HepG2 (cell line): ENCODE results near the gene TRIM25. TPM values are rescaled to one million over a fixed set of nuclear protein-coding genes. Genes with fewer than 3 reads are reported as not detected.

Experiments used
- ATAC-seq: fragments of 200-7000 bp; cut with Tn5 transposase; 3 replicates; pipeline ENCODE4 v1.9.1; 2020; ENCODE audit warnings: mild to moderate bottlenecking, moderate library complexity
- BruUV-seq: library from RNA; stranded (reverse); fragments of 400-500 nt; replicated peaks from 2 replicates; lab custom pipeline; 2021; lab: Mats Ljungman, UMichigan
- CTCF ChIA-PET: fragments of 300-600 bp; formaldehyde crosslinking; extraction: SDS; loops from one replicate; lab custom pipeline; 2021; ENCODE audit warnings: low total read pairs, inconsistent platforms, low intra/inter-chr PET ratio; lab: Yijun Ruan, JAX
- POLR2A ChIA-PET: fragments of 350-600 bp; sonication (Branson Sonifier 250); formaldehyde crosslinking; loops from one replicate; lab custom pipeline; 2020; ENCODE audit warnings: antibody characterized with exemption, inconsistent platforms; lab: Yijun Ruan, JAX
- DNase-seq: peaks from one replicate; pipeline ENCODE4 v3.0.0-alpha.2; 2015; ENCODE audit warnings: low spot score
- FAIRE-seq: peaks from 3 replicates; lab custom pipeline; 2011; peaks lifted over from hg19 to GRCh38; lab: Jason Lieb, UNC
- H2AFZ ChIP-seq: one replicate; pipeline ENCODE4 v1.6.1; 2011; ENCODE audit warnings: low read length, inconsistent platforms
- H3K27ac ChIP-seq: fragments of 300-600 bp; 3 replicates; pipeline ENCODE4 v1.8.0; 2011; ENCODE audit warnings: mixed run types, mild to moderate bottlenecking, mixed read lengths, low read length, inconsistent platforms; ENCODE audit not compliant: insufficient read depth; ENCODE audit errors: extremely low read length
- H3K27me3 ChIP-seq, 2 experiments: fragments of 200-600 bp in 1 of 2; 2 replicates in 1 of 2; 3 replicates in 1 of 2; pipeline versions ENCODE4 v1.6.0 to v1.8.0; 2011; ENCODE audit warnings: low read length in 2 of 2, mild to moderate bottlenecking in 2 of 2, moderate library complexity in 2 of 2, inconsistent platforms in 1 of 2; ENCODE audit not compliant: insufficient read depth in 2 of 2, control insufficient read depth in 1 of 2
- H3K36me3 ChIP-seq, 2 experiments: fragments of 200-600 bp in 1 of 2; replicated peaks in 1 of 2; 2 replicates in 1 of 2; 3 replicates in 1 of 2; pipeline versions ENCODE4 v1.5.1 to v1.8.0; 2011; ENCODE audit warnings: low read length in 2 of 2, inconsistent platforms in 1 of 2; ENCODE audit not compliant: insufficient read depth in 2 of 2, control insufficient read depth in 1 of 2
- H3K4me1 ChIP-seq: 2 replicates; pipeline ENCODE4 v1.5.1; 2012; ENCODE audit warnings: low read length, inconsistent platforms; ENCODE audit not compliant: insufficient read depth
- H3K4me2 ChIP-seq: 2 replicates; pipeline ENCODE4 v1.6.0; 2011; ENCODE audit warnings: low read depth, low read length, inconsistent platforms
- H3K4me3 ChIP-seq, 3 experiments: fragments of 200-600 bp in 1 of 3; sonication (generic), shearing (Covaris generic) in 1 of 3; replicated peaks in 1 of 3; 2 replicates each; pipeline ENCODE4 v1.5.1; 2011 to 2016; ENCODE audit warnings: low read length in 3 of 3, inconsistent platforms in 2 of 3, low read depth in 2 of 3, mild to moderate bottlenecking in 2 of 3, control low read depth in 1 of 3, mixed read lengths in 1 of 3; ENCODE audit not compliant: insufficient read depth in 1 of 3
- H3K79me2 ChIP-seq: one replicate; pipeline ENCODE4 v1.6.1; 2011; ENCODE audit warnings: low read length, inconsistent platforms; ENCODE audit not compliant: insufficient read depth
- H3K9ac ChIP-seq: 2 replicates; pipeline ENCODE4 v1.6.0; 2011; ENCODE audit warnings: mild to moderate bottlenecking, low read depth, low read length, inconsistent platforms; ENCODE audit not compliant: insufficient read depth
- H3K9me3 ChIP-seq: 2 replicates; pipeline ENCODE4 v1.5.1; 2012; ENCODE audit warnings: mild to moderate bottlenecking, low read length
- H4K20me1 ChIP-seq: 2 replicates; pipeline ENCODE4 v1.6.0; 2011; ENCODE audit warnings: inconsistent platforms, mild to moderate bottlenecking, low read length, moderate library complexity; ENCODE audit not compliant: insufficient read depth
- CREBL2 ChIP-seq: sonication (generic); formaldehyde crosslinking; IDR thresholded peaks from 2 replicates; pipeline ENCODE4 v1.8.1; 2023; ENCODE audit warnings: missing genetic modification reagents, mild to moderate bottlenecking, borderline replicate concordance
- GZF1 ChIP-seq: sonication (generic); formaldehyde crosslinking; IDR thresholded peaks from 2 replicates; pipeline ENCODE4 v1.5.1; 2020; ENCODE audit warnings: mild to moderate bottlenecking, missing genetic modification reagents
- HNRNPLL ChIP-seq: fragments of 200-400 bp; formaldehyde crosslinking; IDR thresholded peaks from 2 replicates; pipeline ENCODE4 v1.6.1; 2017; ENCODE audit warnings: mild to moderate bottlenecking, low read depth, low read length; ENCODE audit not compliant: poor library complexity, severe bottlenecking
- KDM5A ChIP-seq: fragments of 200-600 bp; sonication (generic); IDR thresholded peaks from 2 replicates; pipeline ENCODE4 v1.7.0; 2018; ENCODE audit warnings: antibody characterized with exemption, mild to moderate bottlenecking, low read length, borderline replicate concordance
- KLF11 ChIP-seq: IDR thresholded peaks from 2 replicates; pipeline ENCODE4 v1.6.1; 2016; ENCODE audit warnings: missing compliant biosample characterization
- MYC ChIP-seq: sonication (generic); formaldehyde crosslinking; IDR thresholded peaks from 2 replicates; pipeline ENCODE4 v1.9.0; 2021; ENCODE audit warnings: missing genetic modification reagents, borderline replicate concordance
- NFE2L2 ChIP-seq: fragments of 150-350 bp; IDR thresholded peaks from 2 replicates; pipeline ENCODE4 v1.6.1; 2014; ENCODE audit warnings: low read length
- NFYC ChIP-seq: IDR thresholded peaks from 2 replicates; pipeline ENCODE4 v1.6.1; 2016; ENCODE audit warnings: missing genetic modification reagents, missing compliant biosample characterization
- NR2C2 ChIP-seq: sonication (generic); formaldehyde crosslinking; IDR thresholded peaks from 2 replicates; pipeline ENCODE4 v1.4.0; 2020; ENCODE audit warnings: missing genetic modification reagents, mild to moderate bottlenecking, moderate library complexity, borderline replicate concordance
- RARA ChIP-seq: IDR thresholded peaks from 2 replicates; pipeline ENCODE4 v1.6.1; 2016; ENCODE audit warnings: missing genetic modification reagents, missing compliant biosample characterization
- RARG ChIP-seq: sonication (generic); formaldehyde crosslinking; IDR thresholded peaks from 2 replicates; pipeline ENCODE4 v1.4.0; 2020; ENCODE audit warnings: low read depth, mild to moderate bottlenecking, missing genetic modification reagents
- RNF2 ChIP-seq: fragments of 450-650 bp; conservative IDR thresholded peaks from 2 replicates; pipeline ENCODE4 v1.6.1; 2016; ENCODE audit warnings: low read depth
- RXRB ChIP-seq: IDR thresholded peaks from 2 replicates; pipeline ENCODE4 v1.6.1; 2016; ENCODE audit warnings: borderline replicate concordance, missing genetic modification reagents, missing compliant biosample characterization
- SALL1 ChIP-seq: sonication (generic); formaldehyde crosslinking; IDR thresholded peaks from 2 replicates; pipeline ENCODE4 v1.8.0; 2022; ENCODE audit warnings: mild to moderate bottlenecking, missing genetic modification reagents
- SALL2 ChIP-seq: sonication (generic); formaldehyde crosslinking; IDR thresholded peaks from 2 replicates; pipeline ENCODE4 v1.8.1; 2023; ENCODE audit warnings: mild to moderate bottlenecking, missing genetic modification reagents, inconsistent platforms
- SMAD3 ChIP-seq: sonication (generic); formaldehyde crosslinking; IDR thresholded peaks from 2 replicates; pipeline ENCODE4 v1.4.0; 2020; ENCODE audit warnings: missing genetic modification reagents
- TEAD3 ChIP-seq: optimal IDR thresholded peaks from 2 replicates; pipeline ENCODE3; 2016; ENCODE audit warnings: borderline replicate concordance
- ZEB1 ChIP-seq: IDR thresholded peaks from 2 replicates; pipeline ENCODE4 v1.6.1; 2012; ENCODE audit warnings: mild to moderate bottlenecking, low read depth, inconsistent platforms; ENCODE audit not compliant: insufficient replicate concordance
- ZFP82 ChIP-seq: sonication (generic); formaldehyde crosslinking; IDR thresholded peaks from 2 replicates; pipeline ENCODE4 v1.5.1; 2020; ENCODE audit warnings: mild to moderate bottlenecking, missing genetic modification reagents, borderline replicate concordance
- ZNF256 ChIP-seq: sonication (generic); formaldehyde crosslinking; conservative IDR thresholded peaks from 2 replicates; pipeline ENCODE4 v1.4.0; 2020; ENCODE audit warnings: missing genetic modification reagents
- ZNF350 ChIP-seq: sonication (generic); formaldehyde crosslinking; IDR thresholded peaks from 2 replicates; pipeline ENCODE4 v1.4.0; 2020; ENCODE audit warnings: mild to moderate bottlenecking, low read depth, missing genetic modification reagents, borderline replicate concordance
- ZNF550 ChIP-seq: sonication (generic); formaldehyde crosslinking; IDR thresholded peaks from 2 replicates; pipeline ENCODE4 v1.4.0; 2020; ENCODE audit warnings: mild to moderate bottlenecking, missing genetic modification reagents, borderline replicate concordance
- WGBS: methylation state at CpG from one replicate; pipeline ENCODE4 v1.1.6; 2017; ENCODE audit warnings: low lambda C conversion rate; 5-methylcytosine and 5-hydroxymethylcytosine counted together
- in situ Hi-C: cut with HindIII; loops from 2 replicates; pipeline ENCODE4 v1.10.0; 2017; ENCODE audit warnings: low pct_unique_long_range_greater_than_20kb; ENCODE audit not compliant: extremely low pct_ligation_motif_present
- intact Hi-C: fragments of 100-400 bp; cut with micrococcal nuclease; formaldehyde crosslinking; loops from one replicate; pipeline ENCODE4 v1.10.0; 2022; ENCODE audit not compliant: unreplicated experiment
- polyA plus RNA-seq, 8 experiments: library from polyadenylated mRNA; depleted of rRNA in 3 of 8; stranded (reverse) in 7 of 8; unstranded in 1 of 8; fragments of >200 nt; fragmentation: Illumina TruSeq in 4 of 8; extraction: Trizol in 4 of 8; gene quantifications; 2 replicates each; pipeline versions ENCODE4 v1.2.1 to v1.2.3, GENCODE V29; 2011 to 2016; ENCODE audit warnings: low read depth in 4 of 8, missing spikeins in 1 of 8, mixed read lengths in 1 of 8; ENCODE audit not compliant: insufficient read depth in 1 of 8
- total RNA-seq, 5 experiments: library from RNA; depleted of rRNA; stranded (reverse); fragments of >200 nt; fragmentation: Illumina TruSeq; extraction: Trizol; gene quantifications; 2 replicates each; pipeline ENCODE4 v1.2.3, GENCODE V29; 2016; ENCODE audit warnings: low read depth in 1 of 5
- TF ChIP-seq, protein P1 (sequence below): sonication (generic); formaldehyde crosslinking; IDR thresholded peaks from 2 replicates; pipeline ENCODE4; 2020; ENCODE audit warnings: missing genetic modification reagents, mild to moderate bottlenecking, borderline replicate concordance

TRIM25 gene
- total and polyA plus RNA-seq, 2 of the 13 experiments (the other 11 are each of a cell fraction or from before 2014, with no cell fraction given): 30.8 to 42.2 TPM

DNA sequence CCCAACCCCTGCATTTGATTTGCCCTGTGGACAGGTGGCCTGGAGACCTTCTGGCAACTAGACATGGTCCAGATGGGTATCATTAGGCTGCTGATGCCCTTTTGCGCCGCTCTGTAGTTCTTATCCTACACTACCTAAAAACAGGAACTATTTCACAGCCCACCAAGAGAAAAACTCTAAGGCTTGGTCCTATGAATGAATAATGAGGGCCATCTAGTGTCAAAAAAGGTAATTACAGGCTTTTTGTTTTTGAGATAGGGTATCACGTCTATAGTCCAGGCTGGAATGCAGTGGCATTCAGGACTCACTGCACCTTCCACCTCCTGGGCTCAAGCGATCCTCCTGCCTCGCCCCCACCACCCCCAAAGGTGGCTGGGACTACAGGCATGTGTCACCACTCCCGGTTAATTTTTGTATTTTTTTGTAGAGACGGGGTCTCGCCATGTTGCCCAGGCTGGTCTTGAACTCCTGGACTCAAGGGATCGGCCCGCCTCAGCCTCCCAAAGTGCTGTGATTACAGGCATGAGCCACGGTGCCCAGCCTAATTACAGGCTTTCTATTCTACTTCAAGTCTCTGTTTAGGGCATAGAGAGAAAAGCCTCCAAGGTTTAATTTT lies 26.1 kb upstream of the TRIM25 start:
- Histone ChIP-seq H3K9me3 (no peaks in the 10 kb centered on the region), H3K4me1 (peaks cover 19% of the 10 kb centered on the region), H3K27ac (no peak overlapping the region), H3K9ac (no peak overlapping the region), H3K27me3 (no peaks in the 10 kb centered on the region), H4K20me1 (peaks cover 3% of the 10 kb centered on the region), H3K4me2 (no peak overlapping the region), H3K4me3 (no peak overlapping the region), H3K36me3 (peaks cover 14 to 72% of the 10 kb centered on the region in 2 experiments), H3K79me2 (no peaks in the 10 kb centered on the region), H2AFZ (no peak overlapping the region)
- no TSS peak for BruUV-seq
- intact Hi-C loops: loop anchor here (1.0 to 10.0 kb wide), 2 partner anchors 45 to 121 kb away; no protein-coding TSS in a partner anchor
- ChIA-PET CTCF (interaction anchor here (1.1 to 3.3 kb wide), 4 partner anchors 21 to 121 kb away, joined by 3 to 45 read pairs (median 10); partner anchors contain the start of gene COIL), POLR2A (interaction anchor here (1.1 kb wide), 1 partner anchor 120 kb away, joined by 3 read pairs; no protein-coding TSS in a partner anchor)
- DNase-seq (peak; percentile 72), ATAC-seq (peak; percentile 90), FAIRE-seq (peak; percentile 65)
- 66% methylated on average over 11 of the region's 11 CpGs for WGBS
- in situ Hi-C loops: loop anchor here (5.0 kb wide), 1 partner anchor 123 kb away; no protein-coding TSS in a partner anchor
- no peak for TF ChIP-seq ZFP82 (CRISPR knock-in tag)
- no peak for TF ChIP-seq RARA
- TF ChIP-seq ZNF256 (CRISPR knock-in tag): no peak
- no peak for TF ChIP-seq RARG
- no peak for TF ChIP-seq CREBL2 (CRISPR knock-in tag)
- 0 out of 2 replicates have a peak, but pooled peaks have one; percentile 29 for TF ChIP-seq KDM5A
- TF ChIP-seq NFE2L2: no peak
- peak; percentile 30; the same call in 1 of the 2 replicates for TF ChIP-seq SALL1 (CRISPR knock-in tag)
- TF ChIP-seq GZF1 (CRISPR knock-in tag): no peak
- no peak for TF ChIP-seq HNRNPLL
- TF ChIP-seq, protein P1, sequence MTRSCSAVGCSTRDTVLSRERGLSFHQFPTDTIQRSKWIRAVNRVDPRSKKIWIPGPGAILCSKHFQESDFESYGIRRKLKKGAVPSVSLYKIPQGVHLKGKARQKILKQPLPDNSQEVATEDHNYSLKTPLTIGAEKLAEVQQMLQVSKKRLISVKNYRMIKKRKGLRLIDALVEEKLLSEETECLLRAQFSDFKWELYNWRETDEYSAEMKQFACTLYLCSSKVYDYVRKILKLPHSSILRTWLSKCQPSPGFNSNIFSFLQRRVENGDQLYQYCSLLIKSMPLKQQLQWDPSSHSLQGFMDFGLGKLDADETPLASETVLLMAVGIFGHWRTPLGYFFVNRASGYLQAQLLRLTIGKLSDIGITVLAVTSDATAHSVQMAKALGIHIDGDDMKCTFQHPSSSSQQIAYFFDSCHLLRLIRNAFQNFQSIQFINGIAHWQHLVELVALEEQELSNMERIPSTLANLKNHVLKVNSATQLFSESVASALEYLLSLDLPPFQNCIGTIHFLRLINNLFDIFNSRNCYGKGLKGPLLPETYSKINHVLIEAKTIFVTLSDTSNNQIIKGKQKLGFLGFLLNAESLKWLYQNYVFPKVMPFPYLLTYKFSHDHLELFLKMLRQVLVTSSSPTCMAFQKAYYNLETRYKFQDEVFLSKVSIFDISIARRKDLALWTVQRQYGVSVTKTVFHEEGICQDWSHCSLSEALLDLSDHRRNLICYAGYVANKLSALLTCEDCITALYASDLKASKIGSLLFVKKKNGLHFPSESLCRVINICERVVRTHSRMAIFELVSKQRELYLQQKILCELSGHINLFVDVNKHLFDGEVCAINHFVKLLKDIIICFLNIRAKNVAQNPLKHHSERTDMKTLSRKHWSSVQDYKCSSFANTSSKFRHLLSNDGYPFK (CRISPR knock-in tag): no peak
- TF ChIP-seq ZEB1: no peak
- no peak for TF ChIP-seq ZNF350 (CRISPR knock-in tag)
- 0 out of 2 replicates have a peak, but pooled peaks have one; percentile 18 for TF ChIP-seq SMAD3 (CRISPR knock-in tag)
- TF ChIP-seq TEAD3 (CRISPR knock-in tag): peak; percentile 77
- no peak for TF ChIP-seq NR2C2 (CRISPR knock-in tag)
- 0 out of 2 replicates have a peak, but pooled peaks have one; percentile 44 for TF ChIP-seq KLF11 (CRISPR knock-in tag)
- no peak for TF ChIP-seq RNF2
- no peak for TF ChIP-seq SALL2 (CRISPR knock-in tag)
- TF ChIP-seq MYC (CRISPR knock-in tag): 0 out of 2 replicates have a peak, but pooled peaks have one; percentile 2
- TF ChIP-seq NFYC (CRISPR knock-in tag): no peak
- TF ChIP-seq ZNF550: no peak
- TF ChIP-seq RXRB (CRISPR knock-in tag): 0 out of 2 replicates have a peak, but pooled peaks have one; percentile 31
